Measurements from ENCODE around the gene MICA.

DNA sequence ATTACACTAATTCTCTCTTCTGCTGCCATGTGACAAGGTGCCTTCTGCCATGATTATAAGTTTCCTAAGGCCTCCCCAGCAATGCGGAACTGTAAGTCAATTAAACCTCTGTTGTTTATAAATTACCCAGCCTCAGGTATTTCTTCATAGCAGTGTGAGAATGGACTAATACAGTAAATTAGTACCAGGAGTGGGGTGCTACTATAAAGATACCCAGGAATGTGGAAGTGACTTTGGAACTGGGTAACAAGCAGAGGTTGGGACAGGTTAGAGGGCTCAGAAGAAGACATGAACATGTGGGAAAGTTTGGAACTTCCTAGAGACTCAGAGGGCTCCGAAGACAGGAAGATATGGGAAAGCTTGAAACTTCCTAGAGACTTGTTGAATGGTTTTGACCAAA is 34.8 kb downstream of the MICA start:
- TF ChIP-seq, protein P1, sequence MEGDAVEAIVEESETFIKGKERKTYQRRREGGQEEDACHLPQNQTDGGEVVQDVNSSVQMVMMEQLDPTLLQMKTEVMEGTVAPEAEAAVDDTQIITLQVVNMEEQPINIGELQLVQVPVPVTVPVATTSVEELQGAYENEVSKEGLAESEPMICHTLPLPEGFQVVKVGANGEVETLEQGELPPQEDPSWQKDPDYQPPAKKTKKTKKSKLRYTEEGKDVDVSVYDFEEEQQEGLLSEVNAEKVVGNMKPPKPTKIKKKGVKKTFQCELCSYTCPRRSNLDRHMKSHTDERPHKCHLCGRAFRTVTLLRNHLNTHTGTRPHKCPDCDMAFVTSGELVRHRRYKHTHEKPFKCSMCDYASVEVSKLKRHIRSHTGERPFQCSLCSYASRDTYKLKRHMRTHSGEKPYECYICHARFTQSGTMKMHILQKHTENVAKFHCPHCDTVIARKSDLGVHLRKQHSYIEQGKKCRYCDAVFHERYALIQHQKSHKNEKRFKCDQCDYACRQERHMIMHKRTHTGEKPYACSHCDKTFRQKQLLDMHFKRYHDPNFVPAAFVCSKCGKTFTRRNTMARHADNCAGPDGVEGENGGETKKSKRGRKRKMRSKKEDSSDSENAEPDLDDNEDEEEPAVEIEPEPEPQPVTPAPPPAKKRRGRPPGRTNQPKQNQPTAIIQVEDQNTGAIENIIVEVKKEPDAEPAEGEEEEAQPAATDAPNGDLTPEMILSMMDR (IDR thresholded peaks at IDR 0.05) = no peak
- no peak for TF ChIP-seq POLR2A (IDR thresholded peaks at IDR 0.05)
